ENCODE data around the gene APOA5. TPM values are rescaled to one million over a fixed set of nuclear protein-coding genes. Genes with fewer than 3 reads are reported as not detected.

The APOA5 gene
- total RNA-seq, 1 donor from 2014 or later = not detected

- peaks cover 2% of the 10 kb centered on the region for H3K27me3 ChIP-seq (ENCODE audit: control insufficient read depth, insufficient read depth, low read length)
- TF ChIP-seq CTCF (IDR thresholded peaks at IDR 0.05; ENCODE audit: insufficient read depth, low read length, poor library complexity, severe bottlenecking) = no peak
- H3K36me3 ChIP-seq (ENCODE audit: control insufficient read depth, insufficient read depth, low read length) = no peaks in the 10 kb centered on the region
- no peak overlapping the region for H3K4me3 ChIP-seq (ENCODE audit: low read depth, low read length)
- DNase-seq (ENCODE audit: low read depth) = no peak
Measured at GRCh38 chr11:116832350-116833290, 40.9 kb upstream of the APOA5 start.

- Histone ChIP-seq H3K27me3 (ENCODE audit: control insufficient read depth, insufficient read depth, low read length) (peaks cover 4% of the 10 kb centered on the region), H3K36me3 (ENCODE audit: control insufficient read depth, insufficient read depth, low read length) (no peaks in the 10 kb centered on the region), H3K4me3 (ENCODE audit: low read depth, low read length) (no peak overlapping the region)
- no peak for TF ChIP-seq CTCF (IDR thresholded peaks at IDR 0.05; ENCODE audit: insufficient read depth, low read length, poor library complexity, severe bottlenecking)
- DNase-seq (ENCODE audit: low read depth) = no peak
Measured at GRCh38 chr11:116831790-116832349, 40.2 kb upstream of the APOA5 start.

GRCh38 chr11:116830184-116830912 lies 38.7 kb upstream of the APOA5 start:
- Histone ChIP-seq H3K27me3 (ENCODE audit: control insufficient read depth, insufficient read depth, low read length) (peaks cover 6% of the 10 kb centered on the region), H3K4me3 (ENCODE audit: low read depth, low read length) (no peak overlapping the region), H3K36me3 (ENCODE audit: control insufficient read depth, insufficient read depth, low read length) (no peaks in the 10 kb centered on the region)
- no peak for TF ChIP-seq CTCF (IDR thresholded peaks at IDR 0.05; ENCODE audit: insufficient read depth, low read length, poor library complexity, severe bottlenecking)
- DNase-seq (ENCODE audit: low read depth) = no peak

GRCh38 chr11:116829525-116830183 lies 38.0 kb upstream of the APOA5 start, which contains the start of gene APOC3:
TSS of gene APOC3 (plus strand) at chr11:116829907. CDS start at chr11:116830583, 676 bp downstream.
- peaks cover 6% of the 10 kb centered on the region for H3K27me3 ChIP-seq (ENCODE audit: control insufficient read depth, insufficient read depth, low read length)
- DNase-seq (ENCODE audit: low read depth) = no peak
- H3K36me3 ChIP-seq (ENCODE audit: control insufficient read depth, insufficient read depth, low read length) = no peaks in the 10 kb centered on the region
- TF ChIP-seq CTCF (IDR thresholded peaks at IDR 0.05; ENCODE audit: insufficient read depth, low read length, poor library complexity, severe bottlenecking) = no peak
- H3K4me3 ChIP-seq (ENCODE audit: low read depth, low read length) = no peak within 1 kb of the TSS

GRCh38 chr11:116828632-116829524 lies 37.2 kb upstream of the APOA5 start:
- H3K4me3 ChIP-seq (ENCODE audit: low read depth, low read length) = no peak overlapping the region
- H3K27me3 ChIP-seq (ENCODE audit: control insufficient read depth, insufficient read depth, low read length) = peaks cover 6% of the 10 kb centered on the region
- no peak for DNase-seq (ENCODE audit: low read depth)
- no peaks in the 10 kb centered on the region for H3K36me3 ChIP-seq (ENCODE audit: control insufficient read depth, insufficient read depth, low read length)
- TF ChIP-seq CTCF (IDR thresholded peaks at IDR 0.05; ENCODE audit: insufficient read depth, low read length, poor library complexity, severe bottlenecking) = no peak
